Measurements from ENCODE around the gene SRPK2.

SRPK2 gene

DNA sequence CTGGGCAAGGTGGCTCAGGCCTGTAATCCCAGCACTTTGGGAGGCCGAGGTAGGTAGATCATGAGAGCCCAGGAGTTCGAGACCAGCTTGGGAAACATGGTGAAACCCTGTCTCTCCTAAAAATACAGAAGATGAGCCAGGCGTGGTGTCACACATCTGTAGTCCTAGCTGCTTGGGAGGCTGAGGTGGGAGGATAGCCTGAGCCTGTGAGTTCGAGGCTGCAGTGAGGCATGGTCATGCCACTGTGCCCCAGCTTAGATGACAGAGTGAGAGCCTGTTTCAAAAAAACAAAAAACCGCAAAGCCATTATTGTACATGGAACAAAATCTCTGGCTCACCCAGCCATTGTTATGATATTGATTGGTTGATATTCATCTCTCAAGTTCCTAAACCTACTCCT, 321.0 kb downstream of the SRPK2 start:
- no peak for DNase-seq

Data from stimulated activated CD8-positive, alpha-beta memory T cell treated with anti-CD3 and anti-CD28 coated beads, Interleukin-4, amount 100 ng/mL, for 48 hours (primary cell).